Stimulated activated naive CD4-positive, alpha-beta T cell (primary cell): ENCODE measurements around the gene AP1B1.
"Not testable (repeated sequence)": the region's sequence is repeated elsewhere in the genome, so short reads cannot be mapped to it uniquely, and the experiment has no call there.

Source experiments
- DNase-seq, 6 experiments: peaks; one replicate each; lab custom pipeline; 2025; lab: John Stamatoyannopoulos, UW

Gene AP1B1

GRCh38 chr22:29387921-29388758 lies at the start of gene AP1B1:
Gene AP1B1 (minus strand): TSS chr22:29388570. CDS start chr22:29367243, 21,327 bp downstream.
- DNase-seq = peak; percentile 78 to 89 (median 82)

- DNase-seq = no peak
Observed at GRCh38 chr22:29435236-29436136, 47.1 kb upstream of the AP1B1 start.

GRCh38 chr22:29434288-29434687 lies 45.9 kb upstream of the AP1B1 start:
- DNase-seq = no peak

- DNase-seq = no peak
Observed at GRCh38 chr22:29433856-29434255, 45.5 kb upstream of the AP1B1 start.

- no peak for DNase-seq
Observed at GRCh38 chr22:29431986-29432385, 43.6 kb upstream of the AP1B1 start.

- DNase-seq = no peak
Observed at GRCh38 chr22:29427176-29427760, 38.9 kb upstream of the AP1B1 start.

- no peak for DNase-seq
Observed at GRCh38 chr22:29426476-29426875, 38.1 kb upstream of the AP1B1 start.

- not testable (repeated sequence) for DNase-seq
Observed at GRCh38 chr22:29418704-29419103, 30.3 kb upstream of the AP1B1 start.

- DNase-seq = peak; percentile 12 to 78 (median 52)
Observed at GRCh38 chr22:29414951-29415591, 26.7 kb upstream of the AP1B1 start.

GRCh38 chr22:29412772-29413171 lies 24.4 kb upstream of the AP1B1 start:
- DNase-seq = peak in 1 of 6 experiments; percentile 22

GRCh38 chr22:29411569-29412211 lies 23.3 kb upstream of the AP1B1 start:
- DNase-seq = not testable (repeated sequence)

GRCh38 chr22:29408940-29409339 lies 20.6 kb upstream of the AP1B1 start:
- DNase-seq = no peak

- not testable (repeated sequence) for DNase-seq
Observed at GRCh38 chr22:29401538-29401937, 13.2 kb upstream of the AP1B1 start.

- DNase-seq = no peak
Observed at GRCh38 chr22:29400576-29400975, 12.2 kb upstream of the AP1B1 start.

GRCh38 chr22:29397791-29398190 lies 9.4 kb upstream of the AP1B1 start:
- DNase-seq = no peak

GRCh38 chr22:29396126-29396525 lies 7.8 kb upstream of the AP1B1 start:
- DNase-seq = no peak

- DNase-seq = peak; percentile 33 to 67 (median 45)
Observed at GRCh38 chr22:29394931-29395581, 6.7 kb upstream of the AP1B1 start.

GRCh38 chr22:29393019-29393608 lies 4.7 kb upstream of the AP1B1 start:
- DNase-seq = no peak

- DNase-seq = no peak
Observed at GRCh38 chr22:29391546-29391945, 3.2 kb upstream of the AP1B1 start.

- no peak for DNase-seq
Observed at GRCh38 chr22:29390270-29390669, 1.9 kb upstream of the AP1B1 start.

GRCh38 chr22:29388759-29389090 lies 355 bp upstream of the AP1B1 start:
- DNase-seq = no peak
